SK-N-SH treated with all-trans-retinoic acid at 6 μM for 48 hours (cell line): ENCODE data around the gene PCDH9.

Experiments
- ARNTL ChIP-seq: fragments of 450-650 bp; formaldehyde crosslinking; IDR thresholded peaks from 2 replicates; pipeline ENCODE4 v1.5.0; 2020; ENCODE audit warnings: low read depth, mild to moderate bottlenecking, moderate library complexity, borderline replicate concordance
- CREB5 ChIP-seq: fragments of 250-450 bp; sonication (Bioruptor Pico); IDR thresholded peaks from 2 replicates; pipeline ENCODE4 v1.5.1; 2020; ENCODE audit warnings: low read depth, mild to moderate bottlenecking, moderate library complexity
- CSDC2 ChIP-seq: fragments of 250-450 bp; sonication (Bioruptor Pico); IDR thresholded peaks from 2 replicates; pipeline ENCODE4 v1.5.0; 2020; ENCODE audit warnings: mild to moderate bottlenecking, moderate library complexity
- CSRNP3 ChIP-seq: fragments of 250-450 bp; sonication (Bioruptor Pico); IDR thresholded peaks from 2 replicates; pipeline ENCODE4 v1.5.1; 2021; ENCODE audit warnings: mild to moderate bottlenecking, moderate library complexity
- GLIS3 ChIP-seq: fragments of 250-450 bp; sonication (Bioruptor Pico); IDR thresholded peaks from 2 replicates; pipeline ENCODE4 v1.5.0; 2020; ENCODE audit warnings: mild to moderate bottlenecking, moderate library complexity
- ISL1 ChIP-seq: fragments of 250-450 bp; sonication (Bioruptor Pico); IDR thresholded peaks from 2 replicates; pipeline ENCODE4 v2.1.2; 2022; ENCODE audit warnings: mild to moderate bottlenecking, moderate library complexity
- PATZ1 ChIP-seq: fragments of 250-450 bp; sonication (Bioruptor Pico); IDR thresholded peaks from 2 replicates; pipeline ENCODE4 v1.8.0; 2020; ENCODE audit warnings: mild to moderate bottlenecking, moderate library complexity, borderline replicate concordance
- RARB ChIP-seq: fragments of 250-450 bp; sonication (Bioruptor Pico); IDR thresholded peaks from 2 replicates; pipeline ENCODE4 v1.8.0; 2021; ENCODE audit warnings: mild to moderate bottlenecking, moderate library complexity
- TCF4 ChIP-seq: fragments of 250-450 bp; sonication (Bioruptor Pico); IDR thresholded peaks from 2 replicates; pipeline ENCODE4 v1.8.0; 2021; ENCODE audit warnings: mild to moderate bottlenecking, moderate library complexity, borderline replicate concordance
- TOX ChIP-seq: fragments of 250-450 bp; sonication (Bioruptor Pico); IDR thresholded peaks from 2 replicates; pipeline ENCODE4 v1.8.0; 2021; ENCODE audit warnings: mild to moderate bottlenecking, moderate library complexity, borderline replicate concordance
- ZC3H10 ChIP-seq: fragments of 250-450 bp; sonication (Bioruptor Pico); IDR thresholded peaks from 2 replicates; pipeline ENCODE4 v1.5.1; 2021; ENCODE audit warnings: mild to moderate bottlenecking, moderate library complexity
- ZFP3 ChIP-seq: fragments of 250-450 bp; sonication (Bioruptor Pico); IDR thresholded peaks from 2 replicates; pipeline ENCODE4 v1.5.0; 2020; ENCODE audit warnings: mild to moderate bottlenecking, moderate library complexity
- ZNF565 ChIP-seq: fragments of 450-650 bp; formaldehyde crosslinking; conservative IDR thresholded peaks from 2 replicates; pipeline ENCODE4 v1.5.0; 2020; ENCODE audit warnings: low read depth, mild to moderate bottlenecking, moderate library complexity
- ZNF70 ChIP-seq: fragments of 450-650 bp; formaldehyde crosslinking; IDR thresholded peaks from 2 replicates; pipeline ENCODE4 v1.5.0; 2020; ENCODE audit warnings: mild to moderate bottlenecking, moderate library complexity

DNA sequence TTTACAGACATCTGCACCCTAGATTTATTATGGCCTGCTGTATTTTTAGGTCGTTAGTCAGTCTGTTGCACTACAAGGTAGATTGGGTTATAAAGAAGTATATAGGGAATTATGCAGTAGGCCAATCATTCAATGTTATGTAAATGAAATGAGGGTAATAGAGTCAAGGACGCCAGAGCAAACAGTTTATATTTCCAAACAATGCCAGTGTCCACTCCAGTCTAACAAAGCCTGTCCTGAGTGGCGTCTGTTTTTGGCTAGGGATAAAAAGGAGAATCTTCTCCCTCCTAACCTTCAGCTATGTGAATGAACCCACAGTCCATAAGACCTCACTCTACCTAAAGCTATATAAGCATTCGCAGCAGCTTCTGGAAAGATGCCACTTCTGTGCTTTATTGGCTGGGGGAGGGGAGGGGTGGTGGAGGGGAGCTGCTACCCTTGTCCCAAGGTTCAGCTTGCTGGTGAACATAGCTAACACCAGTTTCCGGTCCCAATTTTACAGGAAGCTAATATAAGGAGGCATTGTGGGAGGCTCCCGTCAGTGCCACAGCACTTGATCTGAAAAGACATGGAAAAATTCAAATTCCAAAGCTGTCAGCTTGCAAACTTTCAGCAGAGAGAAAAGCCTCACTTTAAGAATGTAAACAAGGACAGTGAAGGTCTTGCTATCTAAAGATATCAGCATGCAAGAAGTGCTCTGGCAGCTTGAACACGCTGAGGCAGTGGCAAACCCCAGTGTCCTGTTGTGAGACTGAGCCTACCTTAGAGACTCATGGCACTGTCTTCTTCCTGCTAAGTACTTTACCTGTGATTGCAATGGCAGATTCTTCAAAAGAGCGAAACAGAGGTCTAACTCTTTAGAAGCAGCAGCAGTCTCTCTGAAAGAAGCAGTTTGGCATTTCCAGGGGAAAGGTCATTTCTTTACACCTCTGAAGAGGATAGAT, 369.9 kb downstream of the PCDH9 start:
- no peak for TF ChIP-seq ZC3H10
- TF ChIP-seq ZNF565 (CRISPR knock-in tag) = no peak
- no peak for TF ChIP-seq PATZ1
- TF ChIP-seq TCF4 (CRISPR knock-in tag) = no peak
- no peak for TF ChIP-seq RARB (CRISPR knock-in tag)
- TF ChIP-seq ISL1 (CRISPR knock-in tag) = no peak
- no peak for TF ChIP-seq CSDC2
- TF ChIP-seq GLIS3 = no peak
- TF ChIP-seq ZNF70 = no peak
- TF ChIP-seq CREB5 = no peak
- TF ChIP-seq ARNTL (CRISPR knock-in tag) = no peak
- TF ChIP-seq CSRNP3 (CRISPR knock-in tag) = no peak
- no peak for TF ChIP-seq ZFP3 (CRISPR knock-in tag)
- TF ChIP-seq TOX = no peak
